PC-9 (cell line): Measurements from ENCODE around the gene LAG3. TPM values are rescaled to one million over a fixed set of nuclear protein-coding genes. Genes with fewer than 3 reads are reported as not detected.

Source experiments
- BruUV-seq: library from RNA; stranded (reverse); fragments of 400-500 nt; replicated peaks from 2 replicates; lab custom pipeline; 2021; lab: Mats Ljungman, UMichigan
- CTCF ChIA-PET: fragments of 300-600 bp; sonication (Branson Sonifier 250); formaldehyde crosslinking; loops from one replicate; lab custom pipeline; 2022; ENCODE audit warnings: antibody characterized with exemption; lab: Charles Lee
- POLR2A ChIA-PET: fragments of 300-600 bp; sonication (Branson Sonifier 250); formaldehyde crosslinking; loops from one replicate; lab custom pipeline; 2022; ENCODE audit warnings: antibody characterized with exemption; ENCODE audit not compliant: unreplicated experiment; lab: Charles Lee
- DNase-seq, 2 experiments: peaks; one replicate each; pipeline versions ENCODE4 v3.0.0 to v3.0.0-alpha.2; 2015 to 2022; ENCODE audit warnings: mixed read lengths in 1 of 2
- H2AFZ ChIP-seq: fragments of 200-600 bp; sonication (generic); 2 replicates; pipeline ENCODE4 v1.8.1; 2017; ENCODE audit warnings: antibody characterized with exemption
- H3F3A ChIP-seq: fragments of 200-600 bp; sonication (generic); 2 replicates; pipeline ENCODE4 v1.8.1; 2017; ENCODE audit warnings: antibody characterized with exemption, mild to moderate bottlenecking, low read depth; ENCODE audit not compliant: insufficient read depth
- H3K27ac ChIP-seq: fragments of 200-600 bp; sonication (generic); 2 replicates; pipeline ENCODE4 v1.6.1; 2016; ENCODE audit warnings: mixed run types
- H3K27me3 ChIP-seq: fragments of 200-600 bp; sonication (generic); 2 replicates; pipeline ENCODE4 v1.6.1; 2016; ENCODE audit warnings: low read depth, mixed run types; ENCODE audit not compliant: insufficient read depth
- H3K36me3 ChIP-seq: fragments of 200-600 bp; sonication (generic); 2 replicates; pipeline ENCODE4 v1.6.1; 2016; ENCODE audit warnings: low read depth, mixed run types
- H3K4me1 ChIP-seq: fragments of 200-600 bp; sonication (generic); replicated peaks from 2 replicates; pipeline ENCODE4 v1.6.1; 2016; ENCODE audit warnings: mixed run types; ENCODE audit not compliant: insufficient read depth
- H3K4me2 ChIP-seq: fragments of 200-600 bp; sonication (generic); 2 replicates; pipeline ENCODE4 v1.6.1; 2017; ENCODE audit warnings: mixed run types
- H3K4me3 ChIP-seq: fragments of 200-600 bp; sonication (generic); 2 replicates; pipeline ENCODE4 v1.6.1; 2016; ENCODE audit warnings: mixed run types
- H3K79me2 ChIP-seq: fragments of 200-600 bp; sonication (generic); 2 replicates; pipeline ENCODE4 v1.6.1; 2017; ENCODE audit warnings: low read depth, mixed run types
- H3K9me2 ChIP-seq: fragments of 200-600 bp; sonication (generic); 2 replicates; pipeline ENCODE4 v1.8.1; 2017; ENCODE audit warnings: mild to moderate bottlenecking; ENCODE audit not compliant: insufficient read depth
- H3K9me3 ChIP-seq: fragments of 200-600 bp; sonication (generic); 2 replicates; pipeline ENCODE4 v1.8.1; 2016; ENCODE audit warnings: low read depth; ENCODE audit not compliant: insufficient read depth
- H4K20me1 ChIP-seq: fragments of 200-600 bp; sonication (generic); 2 replicates; pipeline ENCODE4 v1.8.1; 2017; ENCODE audit not compliant: insufficient read depth
- EZH2 ChIP-seq: fragments of 200-600 bp; sonication (generic); IDR thresholded peaks from 2 replicates; pipeline ENCODE4 v1.8.0; 2017; ENCODE audit warnings: antibody characterized with exemption, low read depth
- intact Hi-C: fragments of 100-400 bp; cut with micrococcal nuclease; formaldehyde crosslinking; loops from one replicate; pipeline ENCODE4 v1.10.0; 2022; ENCODE audit not compliant: unreplicated experiment
- total RNA-seq: library from RNA; stranded (reverse); gene quantifications from 2 replicates; pipeline ENCODE4 v1.2.3, GENCODE V29; 2021
- TF ChIP-seq, protein P1 (sequence below): fragments of 200-600 bp; sonication (generic); conservative IDR thresholded peaks from 2 replicates; pipeline ENCODE4 v1.6.1; 2017; ENCODE audit warnings: mixed run types, antibody characterized with exemption, mild to moderate bottlenecking, moderate library complexity

Gene LAG3
- total RNA-seq, 1 experiment from 2014 or later = 10.5 TPM

DNA sequence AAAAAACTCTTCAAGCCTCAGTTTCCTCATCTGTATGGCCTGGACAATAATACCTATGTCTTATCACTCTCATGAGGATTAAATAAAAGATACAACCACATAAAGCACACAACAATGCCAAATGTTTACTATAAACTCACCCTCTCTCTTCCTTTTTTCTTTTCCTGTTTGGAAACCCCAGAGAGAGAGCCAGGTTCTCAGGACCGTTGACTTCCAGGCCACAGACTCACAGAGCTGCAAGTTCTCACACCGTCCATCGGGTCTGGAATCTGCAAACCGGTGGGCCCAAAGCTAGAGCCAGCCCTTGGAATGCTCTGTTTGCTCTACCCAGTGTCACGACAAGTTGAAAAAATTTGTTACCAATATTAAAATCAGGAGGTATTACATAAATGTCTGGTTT lies 12.4 kb downstream of the LAG3 start:
- no TSS peak for BruUV-seq
- intact Hi-C loops = no loop called here
- H3K9me2 ChIP-seq = no peaks in the 10 kb centered on the region
- no peaks in the 10 kb centered on the region for H3K36me3 ChIP-seq
- H2AFZ ChIP-seq = no peak overlapping the region
- H3K9me3 ChIP-seq = no peaks in the 10 kb centered on the region
- no peak overlapping the region for H3K27ac ChIP-seq
- H3K79me2 ChIP-seq = no peaks in the 10 kb centered on the region
- no peak overlapping the region for H3K4me2 ChIP-seq
- H3K27me3 ChIP-seq = no peaks in the 10 kb centered on the region
- CTCF ChIA-PET = no interaction called here
- H3K4me1 ChIP-seq = no peaks in the 10 kb centered on the region
- H3K4me3 ChIP-seq = no peak overlapping the region
- no peak for DNase-seq
- POLR2A ChIA-PET = no interaction called here
- no peaks in the 10 kb centered on the region for H4K20me1 ChIP-seq
- no peak for TF ChIP-seq EZH2
- TF ChIP-seq, protein P1, sequence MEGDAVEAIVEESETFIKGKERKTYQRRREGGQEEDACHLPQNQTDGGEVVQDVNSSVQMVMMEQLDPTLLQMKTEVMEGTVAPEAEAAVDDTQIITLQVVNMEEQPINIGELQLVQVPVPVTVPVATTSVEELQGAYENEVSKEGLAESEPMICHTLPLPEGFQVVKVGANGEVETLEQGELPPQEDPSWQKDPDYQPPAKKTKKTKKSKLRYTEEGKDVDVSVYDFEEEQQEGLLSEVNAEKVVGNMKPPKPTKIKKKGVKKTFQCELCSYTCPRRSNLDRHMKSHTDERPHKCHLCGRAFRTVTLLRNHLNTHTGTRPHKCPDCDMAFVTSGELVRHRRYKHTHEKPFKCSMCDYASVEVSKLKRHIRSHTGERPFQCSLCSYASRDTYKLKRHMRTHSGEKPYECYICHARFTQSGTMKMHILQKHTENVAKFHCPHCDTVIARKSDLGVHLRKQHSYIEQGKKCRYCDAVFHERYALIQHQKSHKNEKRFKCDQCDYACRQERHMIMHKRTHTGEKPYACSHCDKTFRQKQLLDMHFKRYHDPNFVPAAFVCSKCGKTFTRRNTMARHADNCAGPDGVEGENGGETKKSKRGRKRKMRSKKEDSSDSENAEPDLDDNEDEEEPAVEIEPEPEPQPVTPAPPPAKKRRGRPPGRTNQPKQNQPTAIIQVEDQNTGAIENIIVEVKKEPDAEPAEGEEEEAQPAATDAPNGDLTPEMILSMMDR = no peak
- 0 out of 2 replicates have a peak, but pooled peaks cover 2% of the 10 kb centered on the region for H3F3A ChIP-seq

DNA sequence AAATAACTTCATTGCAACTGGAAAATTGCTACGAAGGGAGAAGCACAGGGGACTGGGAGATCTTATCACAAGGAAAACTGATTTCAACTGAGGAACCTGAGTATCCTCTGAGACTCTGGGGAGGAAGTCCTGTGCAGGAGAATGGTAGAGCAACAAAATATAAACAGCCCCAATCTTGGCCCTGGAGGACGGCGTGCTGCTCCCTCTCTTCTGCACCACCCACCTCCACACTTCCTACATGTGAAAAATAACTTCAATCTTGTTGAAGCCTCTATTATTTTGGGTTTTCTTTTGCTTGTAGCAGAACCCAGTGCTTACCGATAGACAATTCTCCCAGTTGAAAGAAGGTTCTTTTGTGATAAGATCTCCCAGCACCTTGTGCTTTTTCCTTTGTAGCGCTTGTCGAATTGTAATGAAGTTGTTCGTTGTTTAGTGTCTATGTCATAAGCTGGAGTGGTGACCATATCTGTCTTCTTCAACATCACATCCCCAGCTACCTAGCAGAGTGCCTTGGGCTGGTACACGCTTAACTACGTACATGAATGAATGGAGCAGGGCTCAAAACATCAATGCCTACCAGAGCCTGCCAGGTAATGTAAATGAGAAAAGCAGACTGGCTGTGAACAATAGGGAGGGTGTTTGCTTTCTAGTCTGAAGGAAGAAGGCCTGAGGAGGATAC lies 14.2 kb downstream of the LAG3 start:
- 0 out of 2 replicates have a peak, but pooled peaks cover under 1% of the 10 kb centered on the region for H3K27me3 ChIP-seq
- 0 out of 2 replicates have a peak, but pooled peaks cover 2% of the 10 kb centered on the region for H3F3A ChIP-seq
- CTCF ChIA-PET = interaction anchor here (0.6 kb wide), 1 partner anchor 105 kb away, joined by 3 read pairs; no protein-coding TSS in a partner anchor
- no peak overlapping the region for H2AFZ ChIP-seq
- no peaks in the 10 kb centered on the region for H3K9me3 ChIP-seq
- no peaks in the 10 kb centered on the region for H3K9me2 ChIP-seq
- no peak for DNase-seq
- H3K27ac ChIP-seq = no peak overlapping the region
- no peaks in the 10 kb centered on the region for H3K4me1 ChIP-seq
- no peak overlapping the region for H3K4me2 ChIP-seq
- POLR2A ChIA-PET = interaction anchor here (0.6 kb wide), 2 partner anchors 21 to 335 kb away, joined by 3 read pairs; partner anchors contain the start of genes PTMS and TAPBPL
- H3K36me3 ChIP-seq = no peaks in the 10 kb centered on the region
- no peaks in the 10 kb centered on the region for H4K20me1 ChIP-seq
- no peaks in the 10 kb centered on the region for H3K79me2 ChIP-seq
- TF ChIP-seq, protein P1 = no peak
- TF ChIP-seq EZH2 = no peak
- intact Hi-C loops = no loop called here
- BruUV-seq = no TSS peak
- H3K4me3 ChIP-seq = no peak overlapping the region

DNA sequence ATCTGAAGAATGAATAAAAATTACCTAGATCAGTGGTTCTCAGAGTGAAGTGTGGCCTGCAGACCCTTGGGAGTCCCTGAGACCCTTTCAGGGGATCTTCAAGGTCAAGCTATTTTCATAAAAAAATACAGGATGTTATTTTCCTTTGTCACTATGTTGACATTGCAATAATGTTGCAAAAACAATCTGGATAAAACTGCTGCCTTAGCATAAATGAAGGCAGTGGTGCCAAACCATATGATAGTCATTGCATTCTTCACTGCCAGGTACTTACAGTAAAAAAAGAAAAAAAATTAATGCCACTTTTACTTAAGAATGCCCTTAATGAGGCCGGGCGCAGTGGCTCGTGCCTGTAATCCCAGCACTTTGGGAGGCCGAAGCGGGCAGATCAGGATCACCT lies 15.0 kb downstream of the LAG3 start:
- BruUV-seq = no TSS peak
- Histone ChIP-seq H3F3A (0 out of 2 replicates have a peak, but pooled peaks cover 2% of the 10 kb centered on the region), H3K9me3 (no peaks in the 10 kb centered on the region)

More for the DNA sequence above, 15.0 kb downstream of the LAG3 start:
- H3K36me3 ChIP-seq = no peaks in the 10 kb centered on the region
- H3K4me1 ChIP-seq = no peaks in the 10 kb centered on the region
- no peaks in the 10 kb centered on the region for H3K79me2 ChIP-seq
- H3K4me3 ChIP-seq = no peak overlapping the region
- H4K20me1 ChIP-seq = no peaks in the 10 kb centered on the region
- no peak overlapping the region for H2AFZ ChIP-seq
- no peak for DNase-seq
- H3K27ac ChIP-seq = no peak overlapping the region
- ChIA-PET POLR2A (interaction anchor here (0.6 kb wide), 2 partner anchors 21 to 335 kb away, joined by 3 read pairs; partner anchors contain the start of genes PTMS and TAPBPL), CTCF (interaction anchor here (0.6 kb wide), 1 partner anchor 105 kb away, joined by 3 read pairs; no protein-coding TSS in a partner anchor)
- peaks cover 8% of the 10 kb centered on the region; the same call in 1 of the 2 replicates for H3K27me3 ChIP-seq
- no peak for TF ChIP-seq EZH2
- TF ChIP-seq, protein P1 = no peak
- H3K9me2 ChIP-seq = no peaks in the 10 kb centered on the region
- H3K4me2 ChIP-seq = no peak overlapping the region
- intact Hi-C loops = no loop called here
